Lung (tissue), 12 donors: ENCODE data around the gene PLD5. TPM values are rescaled to one million over a fixed set of nuclear protein-coding genes. Genes with fewer than 3 reads are reported as not detected.
"Not testable (repeated sequence)": the region's sequence is repeated elsewhere in the genome, so short reads cannot be mapped to it uniquely, and the experiment has no call there.

Experiments used
- ATAC-seq: fragments of 200-7000 bp; cut with Tn5 transposase; one replicate; pipeline ENCODE4 v1.9.1; 2020; ENCODE audit warnings: moderate number of reproducible peaks; ENCODE audit not compliant: insufficient read depth, low FRiP score
- DNase-seq, 3 donors: peaks; one replicate each; pipeline ENCODE4 v3.0.0-alpha.2; 2013 to 2017
- H3K27ac ChIP-seq, 2 donors: one replicate each; pipeline ENCODE4 v1.5.1; 2013; ENCODE audit warnings: mild to moderate bottlenecking in 2 of 2, moderate library complexity in 2 of 2, control low read depth in 1 of 2, inconsistent platforms in 1 of 2, low read depth in 1 of 2, low read length in 1 of 2
- H3K27me3 ChIP-seq, 3 donors: one replicate each; pipeline ENCODE4 v1.5.1; 2013; ENCODE audit warnings: low read length in 2 of 3; ENCODE audit not compliant: control insufficient read depth in 3 of 3, insufficient read depth in 3 of 3
- H3K36me3 ChIP-seq, 4 donors: one replicate each; pipeline ENCODE4 v1.5.1; 2013; ENCODE audit warnings: low read length in 4 of 4, mild to moderate bottlenecking in 1 of 4, moderate library complexity in 1 of 4; ENCODE audit not compliant: control insufficient read depth in 4 of 4, insufficient read depth in 4 of 4
- H3K4me1 ChIP-seq, 5 donors: one replicate each; pipeline ENCODE4 v1.5.1; 2013; ENCODE audit warnings: low read length in 5 of 5, mild to moderate bottlenecking in 2 of 5, moderate library complexity in 1 of 5; ENCODE audit not compliant: control insufficient read depth in 5 of 5, insufficient read depth in 5 of 5
- H3K4me3 ChIP-seq: one replicate; pipeline ENCODE4 v1.5.1; 2013; ENCODE audit warnings: mild to moderate bottlenecking, control low read depth, moderate library complexity
- H3K9ac ChIP-seq, 2 donors: one replicate each; pipeline ENCODE4 v1.5.1; 2013; ENCODE audit warnings: low read length in 2 of 2, control low read depth in 1 of 2; ENCODE audit not compliant: insufficient read depth in 1 of 2
- H3K9me3 ChIP-seq, 4 donors: one replicate each; pipeline ENCODE4 v1.5.1; 2013; ENCODE audit warnings: low read length in 3 of 4, mild to moderate bottlenecking in 1 of 4, moderate library complexity in 1 of 4; ENCODE audit not compliant: control insufficient read depth in 4 of 4, insufficient read depth in 3 of 4
- WGBS, 2 donors: extraction: QIAGEN DNeasy Blood & Tissue Kit; methylation state at CpG; one replicate each; pipeline ENCODE4 v1.1.7; 2013; 5-methylcytosine and 5-hydroxymethylcytosine counted together
- polyA plus RNA-seq, 2 donors: library from polyadenylated mRNA; stranded (reverse); fragments of 200-250 nt; gene quantifications; one replicate each; pipeline ENCODE4 v1.2.1, GENCODE V29; 2013
- total RNA-seq, 2 donors: library from RNA; depleted of rRNA in 1 of 2; stranded (reverse); fragments of >200 nt in 1 of 2; gene quantifications; one replicate each; pipeline ENCODE4 v1.2.1, GENCODE V29; 2014 to 2021
- TF ChIP-seq, protein P1 (sequence below): IDR thresholded peaks from 2 replicates; pipeline ENCODE4 v1.5.1; 2012; ENCODE audit warnings: mild to moderate bottlenecking; ENCODE audit errors: control extremely low read depth, extremely low read depth
- donor health status: control.
- donor health status: control.
- donor health status: Bipolar disorder and iron deficiency.
- donor health status: healthy.
- donor health status: DM: yes; HTN: yes; CAD: no.

The PLD5 gene
- total and polyA plus RNA-seq, 4 donors, result 0.09 to 0.43 (median 0.28) TPM

DNA sequence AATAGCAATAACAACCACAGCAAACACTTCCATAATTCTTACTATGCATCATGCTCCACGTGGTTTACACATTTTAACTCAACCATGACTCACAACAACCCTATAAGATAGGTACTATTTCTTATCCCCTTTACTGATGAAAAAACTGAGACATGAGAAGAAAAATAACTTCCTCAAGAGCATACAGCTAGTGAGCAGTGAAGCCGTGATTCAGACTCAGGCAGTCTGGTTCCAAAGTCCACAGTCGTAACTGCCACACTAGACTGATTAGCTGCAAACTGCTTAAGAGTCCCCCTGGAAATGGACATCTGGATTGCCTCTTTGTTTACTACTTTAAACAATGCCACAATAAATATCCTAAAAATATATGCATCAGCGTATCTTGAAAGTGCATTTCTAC lies 55.7 kb downstream of the PLD5 start:
- Histone ChIP-seq H3K27me3 (no peaks in the 10 kb centered on the region), H3K4me3 (no peak overlapping the region), H3K9ac (no peak overlapping the region), H3K36me3 (no peaks in the 10 kb centered on the region), H3K9me3 (no peaks in the 10 kb centered on the region), H3K4me1 (no peaks in the 10 kb centered on the region), H3K27ac (no peak overlapping the region)
- 50 to 58% methylated on average over 4 of the region's 4 CpGs for WGBS, 2 donors
- TF ChIP-seq, protein P1, sequence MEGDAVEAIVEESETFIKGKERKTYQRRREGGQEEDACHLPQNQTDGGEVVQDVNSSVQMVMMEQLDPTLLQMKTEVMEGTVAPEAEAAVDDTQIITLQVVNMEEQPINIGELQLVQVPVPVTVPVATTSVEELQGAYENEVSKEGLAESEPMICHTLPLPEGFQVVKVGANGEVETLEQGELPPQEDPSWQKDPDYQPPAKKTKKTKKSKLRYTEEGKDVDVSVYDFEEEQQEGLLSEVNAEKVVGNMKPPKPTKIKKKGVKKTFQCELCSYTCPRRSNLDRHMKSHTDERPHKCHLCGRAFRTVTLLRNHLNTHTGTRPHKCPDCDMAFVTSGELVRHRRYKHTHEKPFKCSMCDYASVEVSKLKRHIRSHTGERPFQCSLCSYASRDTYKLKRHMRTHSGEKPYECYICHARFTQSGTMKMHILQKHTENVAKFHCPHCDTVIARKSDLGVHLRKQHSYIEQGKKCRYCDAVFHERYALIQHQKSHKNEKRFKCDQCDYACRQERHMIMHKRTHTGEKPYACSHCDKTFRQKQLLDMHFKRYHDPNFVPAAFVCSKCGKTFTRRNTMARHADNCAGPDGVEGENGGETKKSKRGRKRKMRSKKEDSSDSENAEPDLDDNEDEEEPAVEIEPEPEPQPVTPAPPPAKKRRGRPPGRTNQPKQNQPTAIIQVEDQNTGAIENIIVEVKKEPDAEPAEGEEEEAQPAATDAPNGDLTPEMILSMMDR, result no peak
- peak in 1 of 3 donors; percentile 32 for DNase-seq
- ATAC-seq, result no peak

DNA sequence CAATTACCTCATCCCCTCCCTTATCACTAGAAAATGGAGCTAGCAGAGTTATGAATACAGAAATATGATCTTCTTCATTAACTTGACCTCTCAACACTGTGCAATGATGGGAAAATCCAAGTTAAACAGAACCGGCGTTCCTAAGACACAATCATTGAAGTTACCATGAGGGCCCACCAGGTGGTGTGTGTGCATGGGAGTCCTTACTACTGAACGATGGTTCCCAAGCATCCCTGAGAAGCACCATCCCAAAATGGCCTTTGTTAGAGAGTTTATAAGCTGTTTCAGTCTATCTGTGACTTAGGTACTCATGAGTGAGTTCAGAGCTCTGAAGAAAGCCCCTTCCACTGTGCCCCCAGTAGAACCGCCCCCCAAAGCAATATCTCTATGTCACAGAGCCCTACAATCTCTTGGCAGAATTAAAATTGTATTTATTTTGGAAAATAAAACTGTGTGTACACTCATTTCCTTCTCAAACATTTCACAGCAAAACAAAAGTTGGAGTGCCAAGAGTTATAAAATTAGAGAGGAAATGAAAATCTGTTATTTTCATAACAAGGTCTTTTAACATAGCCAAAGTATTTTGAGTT lies 56.8 kb downstream of the PLD5 start:
- no peaks in the 10 kb centered on the region for H3K4me1 ChIP-seq
- no peaks in the 10 kb centered on the region for H3K27me3 ChIP-seq
- TF ChIP-seq, protein P1, result peak; percentile 15
- H3K4me3 ChIP-seq, result no peak overlapping the region
- H3K36me3 ChIP-seq, result no peaks in the 10 kb centered on the region
- H3K9me3 ChIP-seq, result no peaks in the 10 kb centered on the region
- H3K9ac ChIP-seq, result no peak overlapping the region
- no peak for ATAC-seq
- no peak overlapping the region for H3K27ac ChIP-seq
- WGBS, 2 donors, result 15 to 22% methylated on average over 4 of the region's 4 CpGs
- DNase-seq, result peak; percentile 51 to 72 (median 52)

DNA sequence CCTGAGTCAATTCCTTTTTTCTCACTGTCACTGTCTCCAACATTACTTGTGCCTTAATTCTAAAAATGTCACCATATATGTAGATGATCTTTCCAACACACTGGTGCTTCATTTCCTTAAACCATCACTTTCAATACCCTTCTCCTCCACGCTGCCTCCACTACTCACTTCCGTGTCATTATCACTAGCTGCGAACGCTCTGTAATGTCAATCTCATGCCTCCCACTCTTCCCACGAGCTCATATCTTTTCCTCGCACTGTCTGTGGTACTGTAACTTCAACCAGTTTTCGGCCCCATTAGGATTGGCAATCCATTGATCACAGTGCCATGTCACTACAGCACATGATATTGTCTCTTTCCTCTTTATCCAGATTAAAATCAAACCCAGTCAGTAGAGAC lies 61.6 kb downstream of the PLD5 start:
- H3K9ac ChIP-seq, result no peak overlapping the region
- ATAC-seq (no peak), DNase-seq (no peak)
- H3K27me3 ChIP-seq, result no peaks in the 10 kb centered on the region
- TF ChIP-seq, protein P1, result no peak
- H3K4me3 ChIP-seq, result no peak overlapping the region
- H3K27ac ChIP-seq, result no peak overlapping the region
- WGBS, 2 donors, result 91 to 94% methylated on average over 7 of the region's 7 CpGs
- no peaks in the 10 kb centered on the region for H3K36me3 ChIP-seq
- no peaks in the 10 kb centered on the region for H3K4me1 ChIP-seq
- H3K9me3 ChIP-seq, result no peaks in the 10 kb centered on the region

DNA sequence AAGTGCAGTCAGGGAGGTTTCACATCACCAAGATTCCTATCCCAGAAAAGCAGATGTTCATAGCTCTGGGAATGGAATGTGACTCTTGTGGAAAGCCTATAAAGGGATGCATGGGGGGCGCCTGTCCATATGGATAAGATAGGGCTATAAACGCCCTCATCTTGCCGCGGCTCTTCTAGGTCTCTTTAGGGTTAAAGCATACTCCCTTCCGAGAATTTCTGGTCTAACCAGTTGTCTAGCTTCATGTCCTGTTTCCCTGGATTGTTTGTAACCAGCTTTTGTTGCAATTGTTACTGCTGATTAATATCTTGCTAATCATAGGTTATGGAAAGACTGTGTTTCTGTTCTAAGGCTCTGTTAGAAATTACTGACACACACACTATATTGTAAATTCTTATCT lies 64.8 kb downstream of the PLD5 start:
- H3K27me3 ChIP-seq, H3K4me3 ChIP-seq, H3K9ac ChIP-seq, H3K9me3 ChIP-seq, H3K4me1 ChIP-seq, ATAC-seq, DNase-seq, H3K36me3 ChIP-seq, H3K27ac ChIP-seq: not testable (repeated sequence)
- 73 to 83% methylated on average over 5 of the region's 5 CpGs for WGBS, 2 donors
